Ascending aorta (tissue), 2 donors: ENCODE measurements around the gene CNTNAP2. TPM values are rescaled to one million over a fixed set of nuclear protein-coding genes. Genes with fewer than 3 reads are reported as not detected.

Experiments used
- DNase-seq, 2 donors: peaks; one replicate each; pipeline ENCODE4 v3.0.0-alpha.2; 2019; ENCODE audit warnings: low spot score in 2 of 2
- H3K27ac ChIP-seq, 2 donors: fragments of 200-600 bp; sonication (generic); one replicate each; pipeline ENCODE4 v1.5.1; 2016 to 2017; ENCODE audit warnings: mild to moderate bottlenecking in 1 of 2
- H3K27me3 ChIP-seq: fragments of 200-600 bp; sonication (generic); one replicate; pipeline ENCODE4 v1.5.1; 2017
- H3K36me3 ChIP-seq, 2 donors: fragments of 200-600 bp; sonication (generic); one replicate each; pipeline ENCODE4 v1.5.1; 2016
- H3K4me1 ChIP-seq, 2 donors: fragments of 200-600 bp; sonication (generic); one replicate each; pipeline ENCODE4 v1.5.1; 2016 to 2017; ENCODE audit warnings: mild to moderate bottlenecking in 1 of 2
- H3K4me3 ChIP-seq, 2 donors: fragments of 200-600 bp; sonication (generic); one replicate each; pipeline ENCODE4 v1.5.1; 2016 to 2017; ENCODE audit warnings: mild to moderate bottlenecking in 1 of 2
- H3K9me3 ChIP-seq, 2 donors: fragments of 200-600 bp; sonication (generic); one replicate each; pipeline ENCODE4 v1.5.1; 2016
- intact Hi-C: fragments of 100-400 bp; cut with DNase I; formaldehyde crosslinking; loops from one replicate; pipeline ENCODE4 v1.15.1; 2023
- total RNA-seq: library from RNA; depleted of rRNA; stranded (reverse); fragments of >200 nt; gene quantifications from one replicate; pipeline ENCODE4 v1.1.0, GENCODE V29; 2016
- TF ChIP-seq, protein P1 (sequence below), 3 experiments: fragments of 200-600 bp in 2 of 3; fragments of 450-650 bp in 1 of 3; sonication (generic) in 2 of 3; IDR thresholded peaks; one replicate each; pipeline ENCODE4 v1.5.1; 2016 to 2019; ENCODE audit warnings: antibody characterized with exemption in 3 of 3, mild to moderate bottlenecking in 1 of 3, moderate library complexity in 1 of 3

CNTNAP2 gene
- total RNA-seq, 1 donor from 2014 or later, result not detected

- no peaks in the 10 kb centered on the region for H3K27me3 ChIP-seq
- TF ChIP-seq, protein P1, sequence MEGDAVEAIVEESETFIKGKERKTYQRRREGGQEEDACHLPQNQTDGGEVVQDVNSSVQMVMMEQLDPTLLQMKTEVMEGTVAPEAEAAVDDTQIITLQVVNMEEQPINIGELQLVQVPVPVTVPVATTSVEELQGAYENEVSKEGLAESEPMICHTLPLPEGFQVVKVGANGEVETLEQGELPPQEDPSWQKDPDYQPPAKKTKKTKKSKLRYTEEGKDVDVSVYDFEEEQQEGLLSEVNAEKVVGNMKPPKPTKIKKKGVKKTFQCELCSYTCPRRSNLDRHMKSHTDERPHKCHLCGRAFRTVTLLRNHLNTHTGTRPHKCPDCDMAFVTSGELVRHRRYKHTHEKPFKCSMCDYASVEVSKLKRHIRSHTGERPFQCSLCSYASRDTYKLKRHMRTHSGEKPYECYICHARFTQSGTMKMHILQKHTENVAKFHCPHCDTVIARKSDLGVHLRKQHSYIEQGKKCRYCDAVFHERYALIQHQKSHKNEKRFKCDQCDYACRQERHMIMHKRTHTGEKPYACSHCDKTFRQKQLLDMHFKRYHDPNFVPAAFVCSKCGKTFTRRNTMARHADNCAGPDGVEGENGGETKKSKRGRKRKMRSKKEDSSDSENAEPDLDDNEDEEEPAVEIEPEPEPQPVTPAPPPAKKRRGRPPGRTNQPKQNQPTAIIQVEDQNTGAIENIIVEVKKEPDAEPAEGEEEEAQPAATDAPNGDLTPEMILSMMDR (IDR thresholded peaks at IDR 0.05), result no peak
- intact Hi-C loops, result no loop called here
- H3K36me3 ChIP-seq, result no peaks in the 10 kb centered on the region
- H3K4me1 ChIP-seq, result no peaks in the 10 kb centered on the region
- H3K9me3 ChIP-seq, result no peaks in the 10 kb centered on the region
- H3K27ac ChIP-seq, result no peak overlapping the region
- DNase-seq, result no peak
- H3K4me3 ChIP-seq, result no peak overlapping the region
Measured at GRCh38 chr7:148230296-148230695, 2113.7 kb downstream of the CNTNAP2 start.

DNA sequence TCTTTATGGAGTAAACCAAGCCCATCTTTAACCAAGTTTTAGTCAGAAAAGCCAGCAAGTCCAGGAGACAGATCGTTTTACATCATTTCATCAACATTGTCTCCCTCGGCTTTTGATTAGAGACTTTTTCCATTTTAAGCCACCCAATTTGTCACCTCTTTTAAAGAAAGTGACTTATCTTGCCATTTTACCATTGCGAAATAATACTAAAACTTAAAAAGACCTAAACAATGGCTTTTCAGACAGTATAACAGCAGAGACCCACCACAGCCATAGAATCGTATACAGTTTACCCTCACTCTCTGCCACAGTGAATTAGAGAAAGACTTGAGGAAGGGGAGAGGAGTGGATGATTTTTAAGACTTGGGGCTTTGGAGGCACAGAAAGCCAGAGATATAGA lies 2114.3 kb downstream of the CNTNAP2 start:
- no peaks in the 10 kb centered on the region for H3K4me1 ChIP-seq
- no peaks in the 10 kb centered on the region for H3K9me3 ChIP-seq
- TF ChIP-seq, protein P1 (IDR thresholded peaks at IDR 0.05), result no peak
- no peak overlapping the region for H3K4me3 ChIP-seq
- intact Hi-C loops, result no loop called here
- no peak for DNase-seq
- H3K36me3 ChIP-seq, result no peaks in the 10 kb centered on the region
- no peak overlapping the region for H3K27ac ChIP-seq
- H3K27me3 ChIP-seq, result no peaks in the 10 kb centered on the region

DNA sequence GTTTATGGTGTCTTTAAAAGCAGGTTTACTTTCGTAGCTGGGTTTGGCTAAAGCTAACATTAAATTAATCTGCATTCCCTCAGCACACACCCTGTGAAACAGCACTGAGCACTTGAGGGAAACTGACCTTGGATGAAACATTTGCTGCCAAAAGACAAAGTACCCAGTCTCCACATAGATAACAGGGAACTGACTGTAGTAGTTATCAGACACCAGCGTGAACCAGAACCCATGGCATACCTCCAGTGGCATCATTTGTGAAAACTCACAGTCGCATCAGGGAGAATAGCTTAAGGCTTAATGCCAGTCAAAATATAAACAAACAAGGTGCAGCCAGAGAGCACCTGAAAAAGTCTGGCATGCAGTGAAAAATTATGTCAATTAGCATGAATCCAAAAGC lies 2116.2 kb downstream of the CNTNAP2 start:
- Histone ChIP-seq H3K27me3 (no peaks in the 10 kb centered on the region), H3K36me3 (no peaks in the 10 kb centered on the region), H3K9me3 (no peaks in the 10 kb centered on the region), H3K4me3 (no peak overlapping the region), H3K27ac (no peak overlapping the region), H3K4me1 (no peaks in the 10 kb centered on the region)
- TF ChIP-seq, protein P1 (IDR thresholded peaks at IDR 0.05), result no peak
- DNase-seq, result no peak
- intact Hi-C loops, result no loop called here

- Histone ChIP-seq H3K4me3 (no peak overlapping the region), H3K27me3 (no peaks in the 10 kb centered on the region), H3K4me1 (no peaks in the 10 kb centered on the region), H3K9me3 (no peaks in the 10 kb centered on the region), H3K36me3 (no peaks in the 10 kb centered on the region), H3K27ac (no peak overlapping the region)
- TF ChIP-seq, protein P1 (IDR thresholded peaks at IDR 0.05), result no peak
- no peak for DNase-seq
- intact Hi-C loops, result no loop called here
Measured at GRCh38 chr7:148234715-148235114, 2118.1 kb downstream of the CNTNAP2 start.

GRCh38 chr7:148238761-148239325 lies 2122.2 kb downstream of the CNTNAP2 start:
- no peak overlapping the region for H3K4me3 ChIP-seq
- H3K27me3 ChIP-seq, result no peaks in the 10 kb centered on the region
- DNase-seq, result no peak
- H3K36me3 ChIP-seq, result no peaks in the 10 kb centered on the region
- no peaks in the 10 kb centered on the region for H3K9me3 ChIP-seq
- intact Hi-C loops, result no loop called here
- TF ChIP-seq, protein P1 (IDR thresholded peaks at IDR 0.05), result no peak
- H3K4me1 ChIP-seq, result no peaks in the 10 kb centered on the region
- H3K27ac ChIP-seq, result no peak overlapping the region
